HG03575 (cell line): ENCODE measurements around the gene FHIT.
"Not testable (repeated sequence)": the region's sequence is repeated elsewhere in the genome, so short reads cannot be mapped to it uniquely, and the experiment has no call there.

Experiments used
- ATAC-seq: cut with Tn5 transposase; IDR thresholded peaks from one replicate; pipeline ENCODE4 v1.9.1; 2021; ENCODE audit not compliant: unreplicated experiment, insufficient number of reproducible peaks, low FRiP score; ENCODE audit errors: extremely low read depth

Gene FHIT

DNA sequence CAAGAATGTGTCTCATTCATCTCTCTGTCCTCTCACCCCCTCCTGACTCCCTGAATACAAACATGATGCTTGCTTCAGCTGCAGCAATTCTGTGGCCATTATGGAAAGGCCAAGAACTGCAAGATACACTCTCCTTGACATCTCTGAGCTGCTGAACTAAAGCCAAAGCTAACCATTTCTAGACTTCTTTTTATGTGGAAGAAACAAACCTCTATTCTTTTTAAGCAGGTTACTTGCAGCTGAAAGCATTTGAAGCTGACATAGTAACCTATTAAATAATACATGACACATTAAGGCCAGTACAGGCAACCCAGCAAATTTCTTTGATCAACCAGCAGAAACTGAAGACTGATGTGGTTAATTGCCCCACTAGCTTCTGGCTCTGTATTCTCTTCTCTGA, 17.5 kb downstream of the FHIT start:
- no peak for ATAC-seq

DNA sequence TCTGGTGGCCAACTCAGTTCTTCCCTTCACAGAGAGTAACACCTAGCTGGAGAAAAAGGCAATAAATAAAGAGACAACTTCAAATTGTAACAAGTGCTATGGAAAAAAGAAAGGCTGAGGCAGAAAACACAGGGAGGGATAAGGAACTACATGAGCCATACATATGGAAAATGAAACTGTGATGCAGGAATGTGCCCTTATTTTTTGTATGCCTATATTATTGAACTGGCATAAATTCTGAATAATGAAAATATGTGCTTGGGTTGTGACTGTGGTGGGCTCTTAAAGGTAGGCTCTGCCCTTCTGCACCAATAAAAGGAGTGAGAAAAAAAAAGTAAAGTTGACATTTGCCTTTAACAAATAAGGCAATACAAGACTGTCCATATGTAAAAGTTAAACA, 19.6 kb downstream of the FHIT start:
- no peak for ATAC-seq

DNA sequence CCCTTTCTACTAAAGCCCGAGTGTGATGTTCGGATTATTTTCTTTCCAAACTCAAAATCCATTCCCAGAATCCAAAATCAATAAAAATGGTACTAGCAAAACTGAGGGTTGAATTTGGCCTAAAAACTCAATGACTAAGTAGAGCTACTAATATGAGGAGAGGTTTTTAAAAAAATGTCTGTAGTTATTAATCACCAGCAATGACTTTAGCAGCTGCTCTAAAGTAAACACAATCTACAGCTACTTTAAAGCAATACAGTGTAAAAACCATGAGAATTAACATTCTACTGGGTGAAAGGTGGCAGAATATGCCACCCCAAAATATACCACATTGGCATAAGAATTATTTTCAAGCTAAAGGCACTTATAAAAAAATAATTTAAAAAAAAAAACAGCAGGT, 23.5 kb downstream of the FHIT start:
- no peak for ATAC-seq

DNA sequence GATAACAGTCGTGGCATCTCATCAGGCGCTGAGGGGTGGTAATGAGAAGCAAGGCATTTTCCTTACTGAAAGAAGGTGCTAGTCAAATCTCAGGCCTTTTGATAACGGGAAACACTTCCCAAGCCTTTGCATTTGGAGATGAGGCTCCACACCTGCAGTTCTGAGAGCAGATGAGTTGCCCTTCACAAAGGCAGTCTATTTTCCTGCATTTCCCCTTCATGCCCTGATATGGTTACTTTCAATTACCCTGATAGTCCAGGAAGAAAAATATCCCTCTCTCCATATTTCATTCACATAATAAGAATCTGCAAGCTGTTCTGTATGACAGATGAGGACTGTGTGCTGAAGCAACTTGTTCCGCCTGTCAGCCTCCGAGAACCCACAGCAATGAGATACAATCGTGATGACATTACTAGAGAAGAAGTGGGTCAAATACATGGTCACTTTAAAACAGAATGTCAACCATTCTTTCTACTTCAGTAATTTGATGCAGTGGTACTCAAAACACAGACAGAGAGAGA, 25.0 kb downstream of the FHIT start:
- ATAC-seq: no peak

DNA sequence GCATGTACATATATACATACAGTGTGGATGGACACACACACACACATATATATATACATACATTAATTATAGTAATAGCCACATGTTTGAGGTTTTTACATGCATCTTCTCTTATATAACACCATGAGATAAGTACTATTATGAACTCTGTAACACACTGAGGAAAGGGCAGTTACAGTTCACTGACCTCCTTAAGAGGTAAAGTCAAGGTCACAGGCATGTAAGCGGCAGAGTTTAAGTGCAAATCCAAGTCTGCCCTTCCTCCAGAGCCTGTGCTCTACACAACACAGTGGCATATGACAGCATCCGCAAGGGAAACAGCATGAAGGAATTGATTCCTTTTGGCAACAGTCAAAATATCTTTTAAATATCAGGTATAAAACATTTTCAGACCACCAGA, 26.4 kb downstream of the FHIT start:
- no peak for ATAC-seq

DNA sequence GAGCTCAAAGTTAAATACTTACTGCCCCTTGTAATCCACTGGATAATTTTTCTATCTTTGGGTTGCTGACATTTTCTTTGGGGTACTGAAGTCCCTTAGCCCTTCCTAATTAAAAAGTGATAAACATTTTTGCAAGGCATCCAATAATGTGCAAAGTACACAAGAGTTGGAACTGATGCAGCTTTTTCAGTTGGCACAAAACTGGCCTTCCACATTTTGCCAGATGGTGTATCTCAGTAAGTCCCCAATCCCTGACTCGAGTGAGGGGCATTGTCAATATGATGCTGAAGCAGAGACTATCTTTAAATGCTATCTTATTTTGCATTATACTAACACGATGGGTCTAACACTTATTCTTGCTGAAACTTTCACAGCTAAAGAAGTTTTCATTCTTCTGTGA, 27.8 kb downstream of the FHIT start:
- no peak for ATAC-seq

DNA sequence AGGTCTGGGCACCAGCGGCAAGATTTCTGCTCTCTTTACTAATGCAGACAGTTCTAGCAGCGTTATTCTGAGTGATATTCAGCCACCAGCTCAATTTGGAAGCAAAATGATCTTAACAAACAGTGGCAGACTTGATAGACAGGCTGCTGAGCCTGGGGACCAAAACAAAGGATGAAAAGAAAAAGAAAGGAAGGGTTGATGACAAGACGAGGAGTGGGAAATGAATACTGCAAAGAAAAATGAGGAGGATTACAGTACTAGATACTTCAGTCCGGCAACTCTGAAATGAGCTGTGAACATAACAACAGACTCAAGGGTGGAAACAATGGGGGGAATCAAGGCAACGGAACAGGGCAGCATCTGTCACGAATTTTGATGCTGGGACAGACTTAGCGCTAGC, 28.8 kb downstream of the FHIT start:
- ATAC-seq: no peak

DNA sequence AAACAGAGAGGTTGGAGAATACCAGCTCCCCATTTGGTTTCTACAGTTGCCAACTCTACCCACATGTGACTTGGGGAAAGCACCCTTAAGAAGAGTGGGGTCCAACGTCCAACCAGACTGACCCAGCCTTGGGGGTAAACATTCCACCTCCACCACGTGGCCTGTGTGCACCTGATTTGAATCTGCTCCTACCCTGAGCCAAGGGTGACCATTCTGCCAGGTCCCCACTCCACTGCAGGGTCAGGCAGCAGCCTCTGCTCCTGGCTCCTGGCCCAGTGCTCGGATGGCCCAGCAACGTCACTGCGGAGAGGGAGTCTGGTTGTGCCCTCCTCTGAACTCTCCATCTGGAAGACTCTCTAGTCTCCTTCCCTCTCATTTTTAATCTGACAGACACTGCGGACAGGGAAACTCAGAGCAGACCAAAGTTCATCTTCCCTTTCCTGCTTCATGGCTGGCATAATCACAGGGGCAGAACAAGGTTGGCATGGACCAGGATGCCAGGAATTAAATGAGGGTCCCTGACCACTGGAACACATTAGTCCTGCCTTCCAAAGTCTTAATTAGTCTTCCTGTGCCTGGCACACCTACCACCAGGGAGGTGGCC, 29.4 kb downstream of the FHIT start:
- no peak for ATAC-seq

DNA sequence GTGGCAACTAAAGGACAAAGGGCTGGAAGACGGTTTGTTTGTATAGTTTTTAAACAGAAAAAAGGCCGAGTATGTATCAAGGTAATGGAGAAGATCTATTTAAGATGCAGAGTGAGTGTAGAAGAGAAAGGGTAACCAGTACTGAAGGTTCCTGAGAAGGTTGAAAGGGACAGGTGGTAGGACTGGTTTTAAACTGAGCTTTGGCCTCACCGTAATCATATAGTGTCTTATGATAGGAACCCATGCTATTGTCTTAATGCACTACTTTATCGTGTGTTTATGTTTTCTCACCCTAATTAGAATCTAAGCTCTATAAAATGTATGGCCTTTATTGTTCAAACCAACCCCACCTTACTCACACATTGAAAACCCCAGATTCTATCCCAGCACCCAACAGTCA, 32.7 kb downstream of the FHIT start:
- no peak for ATAC-seq

DNA sequence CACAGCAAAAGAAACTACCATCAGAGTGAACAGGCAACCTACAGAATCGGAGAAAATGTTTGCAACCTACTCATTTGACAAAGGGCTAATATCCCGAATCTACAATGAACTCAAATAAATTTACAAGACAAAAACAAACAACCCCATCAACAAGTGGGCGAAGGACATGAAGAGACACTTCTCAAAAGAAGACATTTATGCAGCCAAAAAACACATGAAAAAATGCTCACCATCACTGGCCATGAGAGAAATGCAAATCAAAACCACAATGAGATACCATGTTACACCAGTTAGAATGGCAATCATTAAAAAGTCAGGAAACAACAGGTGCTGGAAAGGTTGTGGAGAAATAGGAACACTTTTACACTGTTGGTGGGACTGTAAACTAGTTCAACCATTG, 35.1 kb downstream of the FHIT start:
- not testable (repeated sequence) for ATAC-seq

DNA sequence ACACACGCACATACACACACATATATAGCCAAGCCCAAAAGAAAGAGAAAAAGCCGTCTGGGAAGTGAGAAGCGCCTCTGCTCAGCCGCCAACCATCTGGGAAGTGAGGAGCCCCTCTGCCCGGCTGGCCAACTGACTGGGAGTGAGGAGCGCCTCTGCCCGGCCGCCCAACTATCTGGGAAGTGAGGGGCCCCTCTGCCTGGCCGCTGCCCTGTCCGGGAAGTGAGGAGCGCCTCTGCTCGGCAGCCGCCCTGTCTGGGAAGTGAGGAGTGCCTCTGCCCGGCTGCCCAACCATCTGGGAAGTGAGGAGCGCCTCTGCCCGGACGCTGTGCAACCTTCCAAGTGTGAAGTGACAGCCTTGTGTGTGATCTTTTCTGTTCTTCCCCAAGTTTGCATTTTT, 49.2 kb downstream of the FHIT start:
- ATAC-seq: no peak

DNA sequence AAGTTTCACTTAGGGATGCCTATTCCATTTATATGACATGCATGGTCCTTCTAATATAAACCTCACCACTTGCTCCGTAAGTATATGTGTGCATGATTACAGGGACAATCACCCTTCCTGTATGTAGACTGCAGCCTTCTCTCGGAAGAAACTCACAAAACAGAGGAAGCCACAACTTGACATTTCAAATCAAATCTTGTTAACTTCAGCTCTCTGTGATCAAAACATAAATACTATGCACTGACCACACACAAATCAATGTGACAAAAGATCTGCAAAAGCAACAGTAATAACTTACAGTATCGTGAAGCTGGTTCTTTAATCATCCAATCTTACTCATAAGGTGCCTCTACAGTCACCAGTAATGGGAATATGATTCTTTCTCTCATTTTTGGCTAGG, 50.2 kb downstream of the FHIT start:
- ATAC-seq: no peak

DNA sequence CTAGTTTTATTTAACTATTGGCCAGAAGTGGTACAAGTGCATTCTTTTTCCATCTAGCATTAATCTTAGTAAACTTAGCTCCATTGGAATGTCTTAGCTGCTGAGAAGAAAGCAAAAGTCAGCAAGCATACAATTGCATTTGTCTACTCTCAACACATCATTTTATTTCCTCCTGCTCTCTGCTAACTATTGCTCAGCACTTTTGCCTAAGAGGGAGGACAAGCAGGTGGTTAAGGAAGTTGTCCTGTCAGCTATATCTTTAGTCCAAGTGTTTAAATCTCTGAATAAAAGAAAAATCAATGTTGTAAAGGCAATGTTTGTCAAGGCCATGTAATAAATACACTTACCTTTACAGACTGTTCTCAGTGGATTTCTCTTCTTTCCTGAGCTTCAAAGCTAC, 51.0 kb downstream of the FHIT start:
- no peak for ATAC-seq

DNA sequence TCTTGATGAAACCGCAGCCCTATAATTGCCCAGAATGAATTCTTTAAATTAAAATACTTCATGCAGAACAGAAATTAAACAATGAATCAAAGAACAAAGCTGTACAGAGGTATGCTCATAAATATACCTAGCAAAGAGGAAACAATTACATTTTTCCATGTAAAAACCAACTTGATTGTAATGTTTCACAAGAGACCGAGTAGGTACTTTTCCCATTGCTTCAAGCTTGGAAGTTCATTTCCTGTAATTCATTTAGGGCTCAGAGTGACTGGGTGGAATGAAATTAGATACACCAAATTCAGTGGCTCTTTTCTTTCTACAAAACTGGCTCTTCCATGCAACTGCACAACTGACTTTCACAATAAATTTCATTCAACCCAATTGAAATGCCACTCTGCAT, 51.4 kb downstream of the FHIT start:
- no peak for ATAC-seq

DNA sequence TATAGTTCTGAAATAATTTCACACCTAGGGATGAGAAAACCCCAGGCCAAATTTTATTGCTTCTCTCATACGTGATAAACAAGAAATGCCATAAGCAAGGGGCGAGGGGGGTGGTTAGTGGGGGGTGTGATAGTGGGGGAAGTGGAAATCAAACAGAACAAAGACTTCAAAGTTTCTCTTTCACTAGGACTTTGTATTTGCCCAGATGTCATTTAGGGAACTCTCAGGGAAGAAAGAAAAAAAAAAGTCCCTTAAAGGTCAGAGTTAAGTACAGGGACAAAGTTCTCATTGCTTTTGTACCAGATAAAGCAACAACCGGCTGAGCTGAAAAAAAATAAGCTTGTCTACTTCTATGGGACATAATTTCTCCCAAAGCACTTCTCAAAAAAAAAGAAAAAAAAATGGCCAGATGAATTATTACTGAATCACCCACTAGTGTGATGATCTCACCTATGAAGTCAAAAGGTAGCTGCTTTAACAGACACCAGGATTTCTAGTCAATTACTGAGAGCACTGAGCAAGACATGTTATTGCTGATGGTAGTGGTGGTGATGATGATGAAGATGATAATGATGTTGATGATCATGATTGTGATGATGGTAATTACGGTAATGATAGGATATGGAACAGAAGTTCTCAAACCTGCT, 56.2 kb downstream of the FHIT start:
- ATAC-seq: no peak

DNA sequence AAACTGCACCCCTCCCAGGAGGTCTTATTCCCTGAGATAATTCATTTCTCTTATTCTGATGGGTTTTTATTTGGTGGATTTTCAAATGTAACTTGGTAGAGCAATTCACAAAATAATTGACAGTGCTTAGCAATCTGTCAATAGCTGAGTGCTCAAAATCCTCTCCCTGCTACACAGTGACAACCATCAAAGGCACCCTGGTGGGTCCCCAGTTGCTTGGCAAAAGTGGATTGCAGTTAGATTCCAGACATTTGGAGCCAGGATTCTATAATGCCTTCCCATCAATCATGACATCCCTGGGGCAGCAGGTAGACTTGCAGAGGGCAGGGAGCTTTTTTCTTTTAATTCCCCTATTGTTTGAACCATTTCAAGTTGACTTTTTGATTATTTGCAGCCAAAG, 59.0 kb downstream of the FHIT start:
- ATAC-seq: no peak

DNA sequence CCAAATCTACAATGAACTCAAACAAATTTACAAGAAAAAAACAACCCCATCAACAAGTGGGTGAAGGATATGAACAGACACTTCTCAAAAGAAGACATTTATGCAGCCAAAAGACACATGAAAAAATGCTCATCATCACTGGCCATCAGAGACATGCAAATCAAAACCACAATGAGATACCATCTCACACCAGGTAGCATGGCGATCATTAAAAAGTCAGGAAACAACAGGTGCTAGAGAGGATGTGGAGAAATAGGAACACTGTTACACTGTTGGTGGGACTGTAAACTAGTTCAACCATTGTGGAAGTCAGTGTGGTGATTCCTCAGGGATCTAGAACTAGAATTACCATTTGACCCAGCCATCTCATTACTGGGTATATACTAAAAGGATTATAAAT, 61.0 kb downstream of the FHIT start:
- ATAC-seq: not testable (repeated sequence)

DNA sequence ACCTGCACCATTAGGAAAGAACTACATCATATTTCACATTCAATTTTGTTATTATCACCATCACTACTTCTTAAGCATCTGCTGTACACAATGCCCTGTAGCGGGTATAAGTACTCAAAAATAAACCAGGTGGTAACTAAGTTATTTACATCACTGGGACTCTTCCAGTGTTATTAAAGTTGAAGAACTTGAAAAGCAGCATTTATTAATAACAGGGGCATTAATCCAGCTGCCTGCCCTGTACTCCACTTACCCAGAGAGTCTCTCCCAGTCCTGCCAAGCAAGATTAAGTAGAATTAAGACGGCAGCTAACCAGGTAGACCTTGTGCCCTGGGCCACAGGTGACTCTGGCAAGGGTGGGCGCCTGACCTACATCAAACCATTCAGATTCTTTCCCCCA, 65.2 kb downstream of the FHIT start:
- no peak for ATAC-seq

DNA sequence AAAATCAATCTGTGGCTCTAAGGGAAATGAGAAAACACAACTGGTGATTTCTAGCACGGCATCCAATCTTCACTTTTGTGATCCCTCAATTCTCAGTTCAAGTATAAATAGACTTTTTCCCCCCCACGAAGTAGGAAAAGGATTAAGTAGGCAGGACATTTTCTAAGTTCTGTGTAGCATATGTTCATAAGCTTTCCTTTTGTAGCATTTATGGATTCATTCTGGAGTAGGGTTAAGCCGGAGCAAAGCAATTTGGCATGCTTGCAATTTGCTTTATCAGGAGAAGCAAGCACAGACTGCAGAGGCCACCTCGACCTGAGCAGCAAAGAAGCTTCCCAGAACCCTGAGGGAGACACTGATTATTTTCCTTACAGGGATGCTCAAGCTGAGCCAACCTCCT, 66.3 kb downstream of the FHIT start:
- no peak for ATAC-seq

DNA sequence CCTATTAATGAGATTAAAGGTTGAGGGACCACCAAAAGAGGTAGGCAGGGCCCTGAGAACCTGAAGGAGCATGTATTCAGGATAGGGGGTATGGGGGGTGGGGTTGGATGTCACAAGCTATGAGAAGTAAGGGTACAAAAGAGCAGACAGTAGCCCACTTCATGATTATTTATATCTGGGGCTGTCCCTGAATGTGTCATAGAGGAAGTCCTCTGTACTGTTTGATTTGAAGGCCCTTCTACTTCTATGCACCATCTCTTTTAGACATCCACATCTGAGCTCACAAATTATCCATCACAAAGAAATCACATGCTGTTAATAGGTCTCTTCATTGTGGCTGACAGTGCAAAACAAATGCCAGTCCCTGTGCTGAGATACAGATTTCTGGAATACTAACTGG, 68.6 kb downstream of the FHIT start:
- peak; percentile 42 for ATAC-seq

DNA sequence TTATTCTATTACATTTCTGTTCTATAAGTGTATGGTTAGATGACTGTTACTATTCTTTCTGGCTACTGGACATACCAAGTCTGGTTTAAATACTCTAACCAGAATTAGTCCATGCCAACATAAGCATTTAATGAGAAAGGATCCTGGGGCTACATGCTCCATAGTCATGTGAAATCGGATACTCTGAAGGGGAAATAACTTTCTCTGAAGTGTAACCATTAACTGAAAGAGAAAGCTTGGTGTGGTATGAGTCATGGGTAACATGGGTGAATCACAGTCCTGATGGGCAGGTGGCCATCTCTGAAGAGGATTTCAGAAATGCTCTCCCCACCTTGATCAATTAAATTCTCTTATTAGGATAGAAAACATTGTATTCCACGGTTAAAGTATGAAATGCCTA, 69.4 kb downstream of the FHIT start:
- peak; percentile 97 for ATAC-seq
